Stimulated activated naive CD8-positive, alpha-beta T cell treated with anti-CD3 and anti-CD28 coated beads, Interleukin-15, amount 100 ng/mL, for 72 hours (primary cell): ENCODE data around the gene XAGE1B.
A peak's percentile ranks its signal among the peaks of the same experiment; 100 is the strongest.
"Not testable (repeated sequence)": the region's sequence is repeated elsewhere in the genome, so short reads cannot be mapped to it uniquely, and the experiment has no call there.

Experiments
- ATAC-seq: fragments of 150-1000 bp; cut with Tn5 transposase; 2 replicates; pipeline ENCODE4 v1.10.0; 2021; ENCODE audit warnings: mild to moderate bottlenecking, moderate library complexity
- DNase-seq, 2 donors: peaks; one replicate each; pipeline ENCODE4 v3.0.0; 2021 to 2022
- H3K27ac Mint-ChIP-seq, 2 donors: one replicate each; pipeline ENCODE4 v1.8.0; 2022; ENCODE audit warnings: mild to moderate bottlenecking in 2 of 2, mixed read lengths in 2 of 2, moderate library complexity in 2 of 2
- H3K27me3 Mint-ChIP-seq: one replicate; pipeline ENCODE4 v1.8.0; 2022; ENCODE audit warnings: mixed read lengths
- H3K4me1 Mint-ChIP-seq: one replicate; pipeline ENCODE4 v1.8.0; 2022; ENCODE audit warnings: mild to moderate bottlenecking, mixed read lengths
- H3K4me3 Mint-ChIP-seq, 2 donors: one replicate each; pipeline ENCODE4 v1.8.0; 2022; ENCODE audit warnings: mild to moderate bottlenecking in 2 of 2, mixed read lengths in 2 of 2, moderate library complexity in 1 of 2
- H3K9me3 Mint-ChIP-seq, 2 donors: one replicate each; pipeline ENCODE4 v1.8.0; 2022; ENCODE audit warnings: mixed read lengths in 2 of 2

The XAGE1B gene, protein sequence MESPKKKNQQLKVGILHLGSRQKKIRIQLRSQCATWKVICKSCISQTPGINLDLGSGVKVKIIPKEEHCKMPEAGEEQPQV

DNA sequence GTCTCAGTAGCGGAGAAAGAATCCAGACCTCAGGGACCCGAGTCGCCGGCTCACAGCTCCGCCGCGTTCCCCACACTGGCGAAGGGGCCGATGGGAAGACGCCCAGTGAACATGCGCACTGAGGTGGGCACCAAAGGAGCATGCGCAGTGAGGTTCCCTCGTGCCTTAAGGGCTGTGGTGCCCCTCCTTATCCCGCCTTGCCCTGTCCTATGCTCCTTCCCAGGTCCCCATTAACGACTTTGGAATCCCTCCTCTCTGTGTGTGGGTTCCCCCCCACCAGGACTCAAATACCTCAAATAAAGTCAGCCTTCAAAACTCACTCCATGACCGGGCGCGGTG, at the start of gene XAGE1B:
Gene XAGE1B, minus strand, starts transcription at position 77 of the 339 bp plus-strand sequence. CDS start 1,536 bp downstream, outside the sequence.
- not testable (repeated sequence) for H3K4me3 Mint-ChIP-seq

DNA sequence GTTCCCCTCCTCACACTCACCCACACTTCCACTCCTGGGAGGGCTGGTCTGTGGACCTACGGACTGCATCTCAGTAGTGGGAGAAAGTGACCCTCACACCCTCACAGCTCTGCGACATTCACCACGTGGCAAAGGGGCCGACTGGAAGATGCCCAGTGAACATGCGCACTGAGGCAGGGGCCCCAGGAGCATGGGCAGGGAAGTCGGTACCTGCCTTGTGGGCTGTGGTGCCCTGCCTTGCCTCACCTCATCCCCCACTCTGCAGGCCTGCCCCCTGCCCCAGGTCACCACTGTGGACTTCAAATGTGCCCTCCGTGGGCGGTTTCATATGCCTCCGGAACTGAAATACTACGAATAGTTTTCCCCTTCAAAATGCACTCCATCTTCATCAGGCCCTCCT, 46.2 kb upstream of the XAGE1B start:
- Mint-ChIP-seq H3K4me1 (no peaks in the 10 kb centered on the region), H3K27ac (no peak overlapping the region), H3K9me3 (no peaks in the 10 kb centered on the region), H3K27me3 (peaks cover 7% of the 10 kb centered on the region), H3K4me3 (no peak overlapping the region)
- ATAC-seq (no peak), DNase-seq (no peak)

More for the DNA sequence above, at the start of gene XAGE1B:
- not testable (repeated sequence) for H3K4me1 Mint-ChIP-seq, H3K9me3 Mint-ChIP-seq, ATAC-seq, DNase-seq, H3K27me3 Mint-ChIP-seq, H3K27ac Mint-ChIP-seq

DNA sequence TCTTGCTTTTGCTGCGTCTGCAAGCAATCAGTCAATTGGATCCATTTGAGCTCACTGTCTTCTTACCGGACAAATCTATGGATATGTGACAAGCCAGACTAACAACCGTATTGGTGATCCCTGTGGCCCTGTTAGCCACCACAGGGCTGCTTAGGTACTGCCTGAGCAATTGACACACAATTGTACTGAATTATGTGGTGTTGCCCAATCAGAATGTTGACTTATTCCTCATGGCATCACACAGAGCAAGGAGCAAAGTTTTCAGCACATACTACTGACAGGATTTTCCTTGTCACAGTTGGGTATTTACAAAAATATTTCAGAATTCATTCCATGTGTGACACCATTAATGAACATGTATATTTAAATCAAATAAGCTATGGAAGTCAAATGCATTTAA, 41.3 kb upstream of the XAGE1B start:
- H3K4me1 Mint-ChIP-seq: peaks cover 6% of the 10 kb centered on the region
- no peak overlapping the region for H3K27ac Mint-ChIP-seq
- no peaks in the 10 kb centered on the region for H3K9me3 Mint-ChIP-seq
- DNase-seq (no peak), ATAC-seq (no peak)
- peaks cover under 1% of the 10 kb centered on the region for H3K27me3 Mint-ChIP-seq
- no peak overlapping the region for H3K4me3 Mint-ChIP-seq

DNA sequence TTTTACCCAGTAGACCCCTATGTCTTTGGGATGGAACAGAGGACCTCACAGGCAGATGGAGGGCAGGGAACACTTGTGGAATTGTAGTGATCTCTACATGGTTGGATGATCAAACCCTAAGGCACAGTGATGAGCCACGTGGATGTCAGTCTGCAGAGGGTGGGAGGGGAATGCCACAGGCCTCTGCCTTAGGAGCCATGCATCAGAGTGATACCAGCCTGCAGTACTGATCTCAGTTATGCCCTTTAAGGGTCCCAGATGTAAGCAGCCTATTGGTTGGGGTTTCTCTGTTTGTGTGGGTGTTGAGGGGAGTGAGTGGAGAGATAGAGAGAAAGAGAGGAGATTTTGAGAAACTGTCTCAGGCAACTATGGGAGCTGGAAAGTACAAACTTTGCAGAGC, 39.9 kb upstream of the XAGE1B start:
- Mint-ChIP-seq H3K27me3 (no peaks in the 10 kb centered on the region), H3K27ac (no peak overlapping the region), H3K9me3 (no peaks in the 10 kb centered on the region), H3K4me1 (peaks cover 6% of the 10 kb centered on the region), H3K4me3 (no peak overlapping the region)
- DNase-seq: peak in 1 of 2 donors; percentile 7
- ATAC-seq: peak; percentile 46

DNA sequence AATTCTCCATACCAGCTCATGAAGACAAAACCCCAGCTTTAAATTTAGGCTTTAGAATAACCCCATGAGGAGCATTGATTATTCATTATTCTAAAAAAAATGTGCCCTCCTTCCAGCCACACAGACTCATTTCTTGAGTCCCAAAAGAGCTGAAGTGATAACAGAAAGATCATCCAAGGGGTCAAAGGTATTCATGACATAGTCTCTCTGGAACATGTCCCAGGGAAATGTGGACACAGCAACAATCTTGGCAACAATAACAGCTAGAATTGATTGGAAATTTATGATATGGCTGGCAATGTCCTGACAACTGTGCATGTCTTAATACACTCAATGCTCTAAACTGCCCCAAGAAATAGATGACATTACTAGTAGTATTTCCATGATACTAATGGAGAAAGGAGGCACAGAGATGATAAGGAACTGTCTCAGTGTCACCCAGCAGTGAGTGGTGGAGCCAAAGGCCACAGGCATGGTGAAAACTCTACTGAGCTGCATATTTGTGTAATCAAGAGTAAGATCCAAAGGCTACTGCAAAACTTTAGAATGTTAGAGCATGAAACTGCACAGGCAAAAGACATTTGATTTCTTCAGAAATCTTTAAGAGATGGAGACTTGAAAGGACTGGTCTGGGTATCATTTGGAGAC, 37.3 kb upstream of the XAGE1B start:
- no peak for DNase-seq
- H3K9me3 Mint-ChIP-seq: no peaks in the 10 kb centered on the region
- peaks cover 6% of the 10 kb centered on the region for H3K4me1 Mint-ChIP-seq
- ATAC-seq: no peak
- no peaks in the 10 kb centered on the region for H3K27me3 Mint-ChIP-seq
- no peak overlapping the region for H3K4me3 Mint-ChIP-seq
- H3K27ac Mint-ChIP-seq: no peak overlapping the region

DNA sequence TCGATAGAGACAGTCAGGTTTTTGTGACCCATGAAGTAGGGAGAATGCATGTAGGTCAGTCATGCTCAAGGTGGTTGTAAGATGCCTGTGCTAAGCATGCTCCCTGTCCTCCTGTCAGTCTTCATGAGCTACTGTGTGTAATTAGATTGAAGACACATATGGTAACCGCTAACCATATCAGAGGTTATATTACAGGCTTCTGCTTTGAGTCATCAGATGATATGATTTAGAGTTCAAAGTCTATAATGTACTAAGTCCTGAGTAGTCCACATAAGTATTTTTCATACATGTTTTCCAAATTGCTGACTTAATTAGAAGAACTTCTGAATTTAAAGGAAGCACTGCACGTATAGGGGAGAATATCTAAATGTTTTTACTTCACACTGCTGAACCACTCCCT, 31.9 kb upstream of the XAGE1B start:
- not testable (repeated sequence) for H3K4me3 Mint-ChIP-seq, H3K27ac Mint-ChIP-seq, H3K27me3 Mint-ChIP-seq, DNase-seq, H3K9me3 Mint-ChIP-seq, ATAC-seq, H3K4me1 Mint-ChIP-seq

DNA sequence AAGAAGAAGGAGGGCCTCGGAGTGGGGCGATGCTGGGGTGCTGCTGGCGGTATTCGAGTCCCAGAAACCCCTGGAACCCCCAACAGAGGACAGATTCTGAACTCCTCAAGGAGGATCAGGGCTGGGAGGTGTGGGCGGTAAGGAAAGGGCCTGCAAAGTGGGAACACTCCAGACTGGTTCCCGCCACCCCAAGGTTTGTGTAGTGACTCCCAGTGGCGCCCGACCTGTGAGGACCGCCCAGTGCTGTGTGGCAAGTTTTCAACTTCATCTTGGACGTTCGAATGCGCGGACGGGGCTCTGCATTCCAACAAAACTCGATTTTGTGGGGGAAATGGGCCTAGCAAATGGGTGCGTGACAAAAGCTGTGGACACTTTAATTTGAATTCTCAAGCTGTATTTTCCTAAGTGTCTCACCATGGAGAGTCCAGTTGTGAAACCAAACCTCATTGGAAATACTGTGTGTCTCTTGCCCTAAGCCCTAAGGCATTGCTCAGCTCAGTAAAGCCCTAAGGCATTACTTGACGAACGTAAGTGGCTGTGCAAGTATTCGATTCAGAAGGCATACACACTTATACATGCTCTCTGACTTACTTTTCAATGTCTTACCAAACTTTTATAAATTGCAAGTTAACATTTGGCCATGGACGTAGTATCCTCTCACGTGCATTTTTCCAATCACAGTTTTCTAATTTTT, 27.4 kb upstream of the XAGE1B start:
- H3K27me3 Mint-ChIP-seq: no peaks in the 10 kb centered on the region
- H3K27ac Mint-ChIP-seq: no peak overlapping the region
- DNase-seq: no peak
- ATAC-seq: no peak
- H3K4me1 Mint-ChIP-seq: no peaks in the 10 kb centered on the region
- no peak overlapping the region for H3K4me3 Mint-ChIP-seq
- H3K9me3 Mint-ChIP-seq: no peaks in the 10 kb centered on the region

DNA sequence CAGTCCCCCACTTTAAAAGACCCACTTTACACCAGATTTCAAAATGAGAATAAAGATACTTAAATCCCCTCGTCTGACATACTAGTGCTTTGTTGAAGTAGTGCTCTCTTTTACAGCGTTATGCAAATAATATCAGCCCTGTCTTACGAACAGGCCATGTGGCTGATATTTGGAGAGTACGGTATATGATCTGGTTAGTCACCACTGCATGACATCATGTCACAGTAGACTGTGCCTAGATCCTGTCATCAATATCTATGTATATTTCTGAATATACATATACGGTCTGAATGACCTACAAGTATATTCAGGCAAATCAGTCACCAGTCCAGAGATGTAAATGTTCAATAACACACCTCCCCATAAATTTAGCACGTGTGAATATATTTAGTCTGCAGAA, 25.4 kb upstream of the XAGE1B start:
- Mint-ChIP-seq H3K4me1 (no peaks in the 10 kb centered on the region), H3K9me3 (no peaks in the 10 kb centered on the region), H3K4me3 (no peak overlapping the region), H3K27ac (no peak overlapping the region), H3K27me3 (no peaks in the 10 kb centered on the region)
- no peak for DNase-seq
- no peak for ATAC-seq

DNA sequence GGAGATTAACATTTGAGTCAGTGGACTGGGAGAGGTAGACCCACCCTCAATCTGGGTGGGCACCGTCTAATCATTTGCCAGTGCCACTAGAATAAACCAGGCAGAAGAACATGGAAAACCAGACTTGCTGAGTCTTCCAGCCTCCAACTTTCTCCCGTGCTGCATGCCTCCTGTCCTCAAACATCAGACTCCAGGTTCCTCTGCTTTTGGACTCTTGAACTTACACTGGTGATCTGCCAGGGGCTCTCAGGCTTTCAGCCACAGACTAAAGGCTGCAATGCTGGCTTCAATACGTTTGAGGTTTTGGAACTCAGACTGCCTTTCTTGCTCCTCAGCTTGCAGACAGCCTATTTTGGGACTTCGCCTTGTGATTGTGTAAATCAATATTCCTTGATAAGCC, 24.2 kb upstream of the XAGE1B start:
- H3K27ac Mint-ChIP-seq, H3K9me3 Mint-ChIP-seq, H3K27me3 Mint-ChIP-seq, H3K4me1 Mint-ChIP-seq, DNase-seq, ATAC-seq, H3K4me3 Mint-ChIP-seq: not testable (repeated sequence)

DNA sequence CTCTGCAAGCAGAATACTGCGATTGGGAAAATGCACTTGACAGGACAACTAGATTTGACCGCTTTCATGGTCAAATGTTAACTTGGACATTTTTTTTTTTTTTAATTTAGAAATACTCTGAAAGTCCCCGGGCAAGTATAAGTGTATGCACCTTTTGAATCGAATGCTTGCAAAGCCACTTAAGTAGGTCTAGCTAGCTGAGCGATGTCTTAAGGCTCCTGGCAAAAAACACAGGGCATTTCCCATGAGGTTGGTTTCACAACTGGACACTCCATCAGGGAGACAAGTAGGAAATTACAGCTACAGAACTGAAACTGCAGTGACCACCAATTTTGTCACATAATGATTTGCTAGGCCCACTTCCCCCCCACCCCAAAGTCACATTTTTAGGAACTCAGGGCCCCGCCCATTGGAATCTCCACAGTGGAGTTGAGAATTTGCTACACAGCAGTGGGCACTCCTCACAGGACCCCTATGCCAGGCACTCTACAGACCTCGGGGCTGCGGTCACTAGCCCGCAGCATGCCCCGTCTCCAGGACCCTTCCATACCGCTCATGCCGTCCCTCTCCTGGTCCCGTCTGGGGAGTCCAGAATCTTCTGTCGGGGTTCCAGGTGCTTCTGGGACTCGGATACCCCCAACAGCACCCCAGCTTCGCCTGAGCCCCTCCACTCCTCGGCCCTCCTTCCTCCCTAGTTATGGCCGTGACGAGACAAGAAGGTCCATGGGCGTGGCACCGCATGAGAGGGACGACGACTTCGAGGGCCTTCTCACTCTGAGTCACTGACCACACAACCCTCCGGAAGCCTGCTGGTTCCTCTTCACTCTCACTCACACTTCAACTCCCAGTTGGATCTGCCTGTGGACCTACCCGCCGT, 515 bp downstream of the XAGE1B start:
- not testable (repeated sequence) for ATAC-seq, H3K9me3 Mint-ChIP-seq, H3K4me1 Mint-ChIP-seq, H3K27ac Mint-ChIP-seq, H3K4me3 Mint-ChIP-seq, DNase-seq, H3K27me3 Mint-ChIP-seq

DNA sequence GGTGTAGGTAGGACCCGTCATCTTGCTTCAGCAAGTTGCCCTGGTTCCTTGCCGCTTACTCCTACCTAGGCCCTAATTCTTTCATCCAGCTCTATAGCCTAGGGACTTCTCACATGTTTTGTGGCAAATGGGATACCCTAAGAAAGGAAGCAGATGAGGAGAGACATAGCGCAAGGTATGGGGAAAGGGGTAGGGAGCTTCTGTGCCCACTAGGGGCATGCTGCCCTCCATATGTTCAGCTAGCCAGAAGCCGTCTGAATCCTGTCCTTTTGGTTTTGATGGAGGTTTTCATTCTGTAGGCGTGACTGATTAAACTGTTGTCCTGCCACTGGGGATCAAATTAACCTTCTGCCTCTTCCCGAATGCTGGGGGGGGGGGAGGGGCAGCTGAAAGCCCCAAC, 5.7 kb downstream of the XAGE1B start:
- H3K27ac Mint-ChIP-seq, H3K4me1 Mint-ChIP-seq, ATAC-seq, DNase-seq, H3K9me3 Mint-ChIP-seq, H3K4me3 Mint-ChIP-seq: not testable (repeated sequence)
- H3K27me3 Mint-ChIP-seq: peaks cover 16% of the 10 kb centered on the region

DNA sequence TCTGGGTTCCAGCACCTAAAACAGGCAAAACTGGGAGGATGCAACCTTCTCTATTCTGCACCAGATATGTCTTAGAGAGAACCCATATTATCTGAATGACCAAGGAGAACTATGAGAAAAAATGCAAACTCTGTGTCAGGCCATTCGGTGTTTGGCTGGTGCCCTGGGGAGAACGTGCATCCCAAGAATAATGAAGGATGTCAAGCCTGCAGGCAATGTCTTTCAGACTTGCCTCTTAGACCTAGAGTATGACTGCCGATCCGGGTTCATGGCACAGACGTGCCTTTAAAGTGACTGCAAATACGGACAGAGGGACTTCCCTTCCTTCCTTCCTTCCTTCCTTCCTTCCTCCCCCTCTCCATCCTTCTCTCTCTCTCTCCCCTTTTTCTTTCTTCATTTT, 6.9 kb downstream of the XAGE1B start:
- Mint-ChIP-seq H3K27ac (no peak overlapping the region), H3K9me3 (no peaks in the 10 kb centered on the region), H3K4me3 (no peak overlapping the region), H3K4me1 (no peaks in the 10 kb centered on the region), H3K27me3 (peaks cover 16% of the 10 kb centered on the region)
- no peak for DNase-seq
- no peak for ATAC-seq

DNA sequence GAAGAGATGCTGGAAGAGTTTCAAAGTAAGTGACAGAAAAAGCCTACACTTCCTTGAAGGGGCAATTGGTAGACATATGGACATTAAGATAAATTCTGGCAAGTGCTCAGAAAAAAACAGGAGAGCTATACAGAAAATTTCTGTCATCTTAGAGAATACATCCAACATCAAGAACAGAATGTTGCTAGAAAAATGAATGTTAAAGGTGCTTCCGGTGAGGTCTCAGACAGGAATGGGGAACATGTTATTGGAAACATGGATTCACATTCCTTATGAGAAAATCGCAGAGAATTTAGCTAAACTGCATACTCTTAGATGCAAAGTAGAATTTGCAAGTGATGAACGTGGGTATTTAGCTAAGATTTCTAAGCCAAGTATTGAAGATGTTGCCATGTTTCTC, 9.5 kb downstream of the XAGE1B start:
- Mint-ChIP-seq H3K4me3 (no peak overlapping the region), H3K4me1 (no peaks in the 10 kb centered on the region), H3K27ac (no peak overlapping the region), H3K27me3 (peaks cover 16% of the 10 kb centered on the region), H3K9me3 (no peaks in the 10 kb centered on the region)
- ATAC-seq (no peak), DNase-seq (no peak)

DNA sequence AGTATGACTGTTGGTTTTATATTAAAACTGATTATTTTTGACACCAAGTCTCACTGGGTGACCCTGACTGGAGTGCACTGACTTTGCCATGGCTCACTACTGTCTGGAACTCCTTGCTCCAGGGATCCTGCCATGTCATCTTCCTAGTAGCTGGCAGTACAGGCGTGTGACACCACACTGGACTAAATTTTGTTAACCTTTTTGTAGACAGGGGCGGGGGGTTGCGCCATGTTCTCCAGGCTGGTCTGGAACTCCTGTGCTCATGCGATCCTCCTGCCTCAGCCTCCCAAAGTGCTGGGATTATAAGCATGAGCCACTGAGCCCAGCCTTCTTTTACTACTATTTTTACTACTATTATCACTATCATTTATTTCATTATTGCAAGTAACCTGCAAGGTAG, 12.3 kb downstream of the XAGE1B start:
- Mint-ChIP-seq H3K9me3 (no peaks in the 10 kb centered on the region), H3K27ac (no peak overlapping the region), H3K27me3 (peaks cover 9% of the 10 kb centered on the region), H3K4me1 (no peaks in the 10 kb centered on the region), H3K4me3 (no peak overlapping the region)
- DNase-seq: no peak
- ATAC-seq: no peak

DNA sequence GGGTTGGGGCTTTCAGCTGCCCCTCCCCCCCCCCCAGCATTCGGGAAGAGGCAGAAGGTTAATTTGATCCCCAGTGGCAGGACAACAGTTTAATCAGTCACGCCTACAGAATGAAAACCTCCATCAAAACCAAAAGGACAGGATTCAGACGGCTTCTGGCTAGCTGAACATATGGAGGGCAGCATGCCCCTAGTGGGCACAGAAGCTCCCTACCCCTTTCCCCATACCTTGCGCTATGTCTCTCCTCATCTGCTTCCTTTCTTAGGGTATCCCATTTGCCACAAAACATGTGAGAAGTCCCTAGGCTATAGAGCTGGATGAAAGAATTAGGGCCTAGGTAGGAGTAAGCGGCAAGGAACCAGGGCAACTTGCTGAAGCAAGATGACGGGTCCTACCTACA, 15.5 kb downstream of the XAGE1B start:
- H3K4me1 Mint-ChIP-seq, H3K9me3 Mint-ChIP-seq, ATAC-seq, H3K27me3 Mint-ChIP-seq, H3K27ac Mint-ChIP-seq, DNase-seq, H3K4me3 Mint-ChIP-seq: not testable (repeated sequence)

DNA sequence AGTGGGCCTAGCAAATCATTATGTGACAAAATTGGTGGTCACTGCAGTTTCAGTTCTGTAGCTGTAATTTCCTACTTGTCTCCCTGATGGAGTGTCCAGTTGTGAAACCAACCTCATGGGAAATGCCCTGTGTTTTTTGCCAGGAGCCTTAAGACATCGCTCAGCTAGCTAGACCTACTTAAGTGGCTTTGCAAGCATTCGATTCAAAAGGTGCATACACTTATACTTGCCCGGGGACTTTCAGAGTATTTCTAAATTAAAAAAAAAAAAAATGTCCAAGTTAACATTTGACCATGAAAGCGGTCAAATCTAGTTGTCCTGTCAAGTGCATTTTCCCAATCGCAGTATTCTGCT, 20.5 kb downstream of the XAGE1B start:
- H3K9me3 Mint-ChIP-seq, DNase-seq: not testable (repeated sequence)

More for the DNA sequence above, 20.5 kb downstream of the XAGE1B start:
- H3K4me3 Mint-ChIP-seq, H3K27ac Mint-ChIP-seq, H3K4me1 Mint-ChIP-seq, ATAC-seq, H3K27me3 Mint-ChIP-seq: not testable (repeated sequence)
